Measurements from ENCODE around the gene BRD4. TPM values are rescaled to one million over a fixed set of nuclear protein-coding genes. Genes with fewer than 3 reads are reported as not detected.
"Not testable (repeated sequence)": the region's sequence is repeated elsewhere in the genome, so short reads cannot be mapped to it uniquely, and the experiment has no call there.

Gene BRD4
- total RNA-seq, 1 donor from 2014 or later, result 153 TPM

GRCh38 chr19:15368051-15368632 is 35.8 kb upstream of the BRD4 start:
- Mint-ChIP-seq H3K4me1 (no peaks in the 10 kb centered on the region), H3K27me3 (ENCODE audit: low read depth) (no peaks in the 10 kb centered on the region), H3K27ac (no peak overlapping the region), H3K36me3 (peaks cover 40% of the 10 kb centered on the region), H3K4me3 (no peak overlapping the region), H3K9me3 (peaks cover 3% of the 10 kb centered on the region)
- no peak for DNase-seq (ENCODE audit: low spot score in 2 of 2, unreplicated experiment in 2 of 2)
- no peak for TF ChIP-seq CTCF (IDR thresholded peaks at IDR 0.05; ENCODE audit: unreplicated experiment)

GRCh38 chr19:15367439-15367838 is 35.1 kb upstream of the BRD4 start:
- Mint-ChIP-seq H3K4me3 (no peak overlapping the region), H3K4me1 (no peaks in the 10 kb centered on the region), H3K36me3 (peaks cover 37% of the 10 kb centered on the region), H3K9me3 (peaks cover 3% of the 10 kb centered on the region), H3K27ac (no peak overlapping the region), H3K27me3 (ENCODE audit: low read depth) (no peaks in the 10 kb centered on the region)
- DNase-seq (ENCODE audit: low spot score in 2 of 2, unreplicated experiment in 2 of 2), result no peak
- no peak for TF ChIP-seq CTCF (IDR thresholded peaks at IDR 0.05; ENCODE audit: unreplicated experiment)

GRCh38 chr19:15365264-15365663 is 32.9 kb upstream of the BRD4 start:
- peaks cover 3% of the 10 kb centered on the region for H3K9me3 Mint-ChIP-seq
- H3K27ac Mint-ChIP-seq, result no peak overlapping the region
- H3K4me3 Mint-ChIP-seq, result no peak overlapping the region
- no peak for TF ChIP-seq CTCF (IDR thresholded peaks at IDR 0.05; ENCODE audit: unreplicated experiment)
- H3K36me3 Mint-ChIP-seq, result peaks cover 42% of the 10 kb centered on the region
- H3K27me3 Mint-ChIP-seq (ENCODE audit: low read depth), result no peaks in the 10 kb centered on the region
- H3K4me1 Mint-ChIP-seq, result no peaks in the 10 kb centered on the region
- DNase-seq (ENCODE audit: low spot score in 2 of 2, unreplicated experiment in 2 of 2), result no peak

- H3K36me3 Mint-ChIP-seq, result peaks cover 45% of the 10 kb centered on the region
- H3K27ac Mint-ChIP-seq; H3K27me3 Mint-ChIP-seq (ENCODE audit: low read depth): not testable (repeated sequence)
These were observed 31.5 kb upstream of the BRD4 start for GRCh38 chr19:15363791-15364190.

GRCh38 chr19:15363048-15363447 is 30.7 kb upstream of the BRD4 start:
- H3K27me3 Mint-ChIP-seq (ENCODE audit: low read depth); H3K27ac Mint-ChIP-seq; H3K4me1 Mint-ChIP-seq; H3K9me3 Mint-ChIP-seq; H3K4me3 Mint-ChIP-seq; DNase-seq (ENCODE audit: low spot score in 2 of 2, unreplicated experiment in 2 of 2): not testable (repeated sequence)
- H3K36me3 Mint-ChIP-seq, result peaks cover 46% of the 10 kb centered on the region

More at GRCh38 chr19:15363791-15364190, 31.5 kb upstream of the BRD4 start:
- not testable (repeated sequence) for H3K4me3 Mint-ChIP-seq; H3K4me1 Mint-ChIP-seq; H3K9me3 Mint-ChIP-seq; DNase-seq (ENCODE audit: low spot score in 2 of 2, unreplicated experiment in 2 of 2)

GRCh38 chr19:15360015-15360414 is 27.7 kb upstream of the BRD4 start:
- H3K27me3 Mint-ChIP-seq (ENCODE audit: low read depth); H3K9me3 Mint-ChIP-seq; DNase-seq (ENCODE audit: low spot score in 2 of 2, unreplicated experiment in 2 of 2); H3K27ac Mint-ChIP-seq; H3K4me3 Mint-ChIP-seq; H3K4me1 Mint-ChIP-seq: not testable (repeated sequence)
- H3K36me3 Mint-ChIP-seq, result peaks cover 49% of the 10 kb centered on the region

GRCh38 chr19:15358918-15359317 is 26.6 kb upstream of the BRD4 start:
- no peak for DNase-seq (ENCODE audit: low spot score in 2 of 2, unreplicated experiment in 2 of 2)
- Mint-ChIP-seq H3K27ac (no peak overlapping the region), H3K9me3 (peaks cover 3% of the 10 kb centered on the region), H3K27me3 (ENCODE audit: low read depth) (no peaks in the 10 kb centered on the region), H3K4me3 (no peak overlapping the region), H3K36me3 (peaks cover 52% of the 10 kb centered on the region), H3K4me1 (no peaks in the 10 kb centered on the region)
- no peak for TF ChIP-seq CTCF (IDR thresholded peaks at IDR 0.05; ENCODE audit: unreplicated experiment)
